K562 (cell line): ENCODE data around the gene DBF4B. TPM values are rescaled to one million over a fixed set of nuclear protein-coding genes. Genes with fewer than 3 reads are reported as not detected.

ENCODE experiments used
- ATAC-seq: fragments of 200-7000 bp; cut with Tn5 transposase; 3 replicates; pipeline ENCODE4 v1.9.1; 2020; ENCODE audit warnings: moderate library complexity
- BruUV-seq: library from RNA; stranded (reverse); fragments of 400-500 nt; replicated peaks from 2 replicates; lab custom pipeline; 2021; lab: Mats Ljungman, UMichigan
- CTCF ChIA-PET: fragments of 300-600 bp; formaldehyde crosslinking; extraction: SDS; loops from one replicate; lab custom pipeline; 2021; ENCODE audit warnings: low intra/inter-chr PET ratio; lab: Yijun Ruan, JAX
- POLR2A ChIA-PET: fragments of 300-600, 350-650 bp; sonication (Branson Sonifier 250); formaldehyde crosslinking; extraction: SDS; loops from one replicate; lab custom pipeline; 2021; ENCODE audit warnings: antibody characterized with exemption, inconsistent platforms; lab: Yijun Ruan, JAX
- DNase-seq, 4 experiments: peaks; one replicate each; pipeline versions ENCODE4 v3.0.0 to v3.0.0-alpha.2; 2011 to 2018; ENCODE audit warnings: low spot score in 3 of 4, mixed read lengths in 3 of 4; ENCODE audit errors: extremely low read depth in 1 of 4
- FAIRE-seq: peaks from 2 replicates; lab custom pipeline; 2011; peaks lifted over from hg19 to GRCh38; lab: Jason Lieb, UNC
- H2AFZ ChIP-seq: 2 replicates; pipeline ENCODE4 v1.6.0; 2011; ENCODE audit warnings: low read depth, low read length, control low read depth, inconsistent platforms
- H3K27ac ChIP-seq: fragments of 200-600 bp; 3 replicates; pipeline ENCODE4 v1.8.0; 2011; ENCODE audit warnings: low read depth, mild to moderate bottlenecking, control low read depth, inconsistent platforms, low read length, moderate library complexity, mixed read lengths; ENCODE audit errors: extremely low read depth
- H3K27me3 ChIP-seq, 2 experiments: fragments of 300-600 bp in 1 of 2; 2 replicates in 1 of 2; 3 replicates in 1 of 2; pipeline versions ENCODE4 v1.6.0 to v1.8.0; 2011; ENCODE audit warnings: inconsistent platforms in 2 of 2, low read length in 2 of 2, mild to moderate bottlenecking in 1 of 2, mixed read lengths in 1 of 2, moderate library complexity in 1 of 2; ENCODE audit not compliant: control insufficient read depth in 2 of 2, insufficient read depth in 2 of 2
- H3K36me3 ChIP-seq: fragments of 300-600 bp; 3 replicates; pipeline ENCODE4 v1.8.0; 2011; ENCODE audit warnings: mild to moderate bottlenecking, low read length, inconsistent platforms; ENCODE audit not compliant: control insufficient read depth, insufficient read depth
- H3K4me1 ChIP-seq, 2 experiments: fragments of 200-600 bp in 1 of 2; replicated peaks in 1 of 2; 2 replicates in 1 of 2; 3 replicates in 1 of 2; pipeline versions ENCODE4 v1.5.1 to v1.8.0; 2011; ENCODE audit warnings: inconsistent platforms in 2 of 2, low read length in 2 of 2, mild to moderate bottlenecking in 1 of 2, mixed read lengths in 1 of 2, moderate library complexity in 1 of 2; ENCODE audit not compliant: control insufficient read depth in 2 of 2, insufficient read depth in 2 of 2
- H3K4me2 ChIP-seq: 2 replicates; pipeline ENCODE4 v1.6.1; 2011; ENCODE audit warnings: low read length, control low read depth, inconsistent platforms, mixed read lengths; ENCODE audit not compliant: insufficient read depth
- H3K4me3 ChIP-seq: fragments of 200-600 bp; sonication (generic), shearing (Covaris generic); 2 replicates; pipeline ENCODE4 v1.5.1; 2016; ENCODE audit warnings: control low read depth, inconsistent platforms
- H3K79me2 ChIP-seq: fragments of 200-600 bp; 3 replicates; pipeline ENCODE4 v1.8.0; 2011; ENCODE audit warnings: low read length, inconsistent platforms; ENCODE audit not compliant: control insufficient read depth, insufficient read depth
- H3K9ac ChIP-seq, 2 experiments: 2 replicates each; pipeline versions ENCODE4 v1.6.0 to v1.6.1; 2011; ENCODE audit warnings: low read depth in 2 of 2, low read length in 2 of 2, control low read depth in 1 of 2, inconsistent platforms in 1 of 2, mild to moderate bottlenecking in 1 of 2, mixed read lengths in 1 of 2; ENCODE audit not compliant: insufficient read depth in 1 of 2
- H3K9me1 ChIP-seq: one replicate; pipeline ENCODE4 v1.6.0; 2011; ENCODE audit warnings: inconsistent platforms, mild to moderate bottlenecking, low read length, moderate library complexity; ENCODE audit not compliant: control insufficient read depth, insufficient read depth
- H3K9me3 ChIP-seq: replicated peaks from 2 replicates; pipeline ENCODE4 v1.5.1; 2011; ENCODE audit warnings: low read depth, low read length, inconsistent platforms; ENCODE audit not compliant: control insufficient read depth, insufficient read depth
- H4K20me1 ChIP-seq: replicated peaks from 2 replicates; pipeline ENCODE4 v1.6.1; 2011; ENCODE audit warnings: low read length, inconsistent platforms, mixed read lengths; ENCODE audit not compliant: control insufficient read depth, insufficient read depth
- ADNP ChIP-seq: fragments of 200-800 bp; sonication (Bioruptor generic); IDR thresholded peaks from 2 replicates; pipeline ENCODE4 v1.6.1; 2016; ENCODE audit warnings: missing genetic modification characterization, missing compliant biosample characterization
- ATF2 ChIP-seq: sonication (generic); formaldehyde crosslinking; IDR thresholded peaks from 2 replicates; pipeline ENCODE4 v1.8.1; 2022; ENCODE audit warnings: missing genetic modification reagents
- CBX2 ChIP-seq: fragments of 200-600 bp; sonication (generic); IDR thresholded peaks from one replicate; pipeline ENCODE4 v1.6.1; 2012; ENCODE audit warnings: mild to moderate bottlenecking, low read length, inconsistent platforms; ENCODE audit not compliant: insufficient read depth, poor library complexity, severe bottlenecking
- CHCHD3 ChIP-seq: fragments of 250-450 bp; sonication (Bioruptor Pico); IDR thresholded peaks from 2 replicates; pipeline ENCODE4 v2.1.2; 2022; ENCODE audit warnings: mild to moderate bottlenecking
- FIP1L1 ChIP-seq: fragments of 200-400 bp; formaldehyde crosslinking; IDR thresholded peaks from 2 replicates; pipeline ENCODE4 v1.6.1; 2018; ENCODE audit warnings: mild to moderate bottlenecking, low read depth, low read length; ENCODE audit not compliant: poor library complexity, severe bottlenecking
- KDM4B ChIP-seq, 2 experiments: fragments of 450-650 bp in 1 of 2; sonication (generic) in 1 of 2; IDR thresholded peaks; 2 replicates each; pipeline ENCODE4 v1.6.1; 2016 to 2017; ENCODE audit warnings: borderline replicate concordance in 2 of 2, antibody characterized with exemption in 1 of 2, low read depth in 1 of 2, mild to moderate bottlenecking in 1 of 2
- NFXL1 ChIP-seq: fragments of 450-650 bp; formaldehyde crosslinking; IDR thresholded peaks from 2 replicates; pipeline ENCODE4 v1.4.0; 2021; ENCODE audit warnings: mild to moderate bottlenecking
- PHF20 ChIP-seq: fragments of 450-650 bp; IDR thresholded peaks from 2 replicates; pipeline ENCODE4 v1.6.1; 2018; ENCODE audit not compliant: partially characterized antibody
- PHF8 ChIP-seq: fragments of 200-600 bp; sonication (generic); IDR thresholded peaks from 2 replicates; pipeline ENCODE4 v1.6.1; 2012; ENCODE audit warnings: mixed run types, mild to moderate bottlenecking, inconsistent platforms, low read length, moderate library complexity, borderline replicate concordance
- RAD51 ChIP-seq: fragments of 450-650 bp; IDR thresholded peaks from 2 replicates; pipeline ENCODE4 v1.7.1; 2016; ENCODE audit warnings: low read depth, mild to moderate bottlenecking, borderline replicate concordance
- ZNF23 ChIP-seq: fragments of 250-450 bp; sonication (Bioruptor Pico); IDR thresholded peaks from 2 replicates; pipeline ENCODE4 v1.4.0; 2020; ENCODE audit warnings: mild to moderate bottlenecking
- ZNF436 ChIP-seq: fragments of 250-450, 450-650 bp; sonication (Bioruptor Pico); formaldehyde crosslinking; IDR thresholded peaks from 2 replicates; pipeline ENCODE4 v1.7.0; 2020; ENCODE audit warnings: mild to moderate bottlenecking
- WGBS: fragments of 100-300 bp; shearing (Covaris generic); methylation state at CpG from one replicate; pipeline ENCODE4 v1.1.6; 2016; ENCODE audit warnings: low coverage, mixed read lengths; ENCODE audit not compliant: insufficient coverage; ENCODE audit errors: missing lambda C conversion rate; 5-methylcytosine and 5-hydroxymethylcytosine counted together
- in situ Hi-C: fragments of 300-500 bp; cut with MboI; formaldehyde crosslinking; loops from 4 replicates; pipeline ENCODE4 v1.15.0; 2018; ENCODE audit warnings: inconsistent platforms, mixed read lengths
- intact Hi-C: fragments of 100-400 bp; cut with micrococcal nuclease; formaldehyde crosslinking; loops from 2 replicates; pipeline ENCODE4 v1.14.2; 2022
- polyA plus RNA-seq, 8 experiments: library from polyadenylated mRNA; depleted of rRNA in 4 of 8; stranded (reverse) in 5 of 8; unstranded in 3 of 8; fragments of >200 nt; fragmentation: Nextera tagmentation in 2 of 8; fragmentation: Illumina TruSeq in 1 of 8; extraction: Ambion mirVana in 2 of 8; extraction: Trizol in 1 of 8; gene quantifications; 2 replicates each; pipeline versions ENCODE4 v1.2.1 to v1.2.3, GENCODE V29; 2011 to 2014; ENCODE audit warnings: inconsistent platforms in 1 of 8, missing spikeins in 1 of 8
- total RNA-seq, 7 experiments: library from RNA; depleted of rRNA in 6 of 7; stranded (reverse); fragments of >200 nt in 6 of 7; fragmentation: Illumina TruSeq in 2 of 7; extraction: Trizol in 2 of 7; gene quantifications; 2 replicates each; pipeline versions ENCODE4 v1.2.1 to v1.2.3, GENCODE V29; 2011 to 2021; ENCODE audit warnings: low replicate concordance in 1 of 7
- TF ChIP-seq, protein P1 (sequence below): fragments of 450-650 bp; IDR thresholded peaks from 2 replicates; pipeline ENCODE4 v1.7.0; 2016; ENCODE audit warnings: borderline replicate concordance
- TF ChIP-seq, protein P2 (sequence below): fragments of 450-650 bp; IDR thresholded peaks from 2 replicates; pipeline ENCODE4 v1.6.1; 2014; ENCODE audit warnings: low read depth, mild to moderate bottlenecking, moderate library complexity, borderline replicate concordance
- TF ChIP-seq, protein P3 (sequence below): fragments of 450-650 bp; IDR thresholded peaks from one replicate; pipeline ENCODE4 v1.6.1; 2018; ENCODE audit warnings: mild to moderate bottlenecking, moderate library complexity; ENCODE audit not compliant: partially characterized antibody

DBF4B gene
- total and polyA plus RNA-seq, 9 of the 15 experiments (the other 6 are each of a cell fraction or from before 2014, with no cell fraction given) = 2.5 to 26.9 (median 14.6) TPM

GRCh38 chr17:44663095-44663494, 45.4 kb upstream of the DBF4B start:
- CTCF ChIA-PET = no interaction called here
- Histone ChIP-seq H3K9me1 (no peaks in the 10 kb centered on the region), H3K4me2 (no peak overlapping the region), H3K27me3 (peaks cover 0 to 2% of the 10 kb centered on the region in 2 experiments; a peak in 1 of 5 replicates), H3K36me3 (no peaks in the 10 kb centered on the region), H3K4me3 (no peak overlapping the region), H3K79me2 (no peaks in the 10 kb centered on the region), H3K9ac (no peak overlapping the region), H2AFZ (no peak overlapping the region), H3K9me3 (no peaks in the 10 kb centered on the region), H4K20me1 (no peaks in the 10 kb centered on the region), H3K27ac (no peak overlapping the region), H3K4me1 (no peaks in the 10 kb centered on the region; a peak in 1 of 5 replicates)
- WGBS = 14% methylated on average over 1 of the region's 1 CpG
- no peak for DNase-seq
- no peak for FAIRE-seq
- POLR2A ChIA-PET = no interaction called here
- TF ChIP-seq, protein P1, sequence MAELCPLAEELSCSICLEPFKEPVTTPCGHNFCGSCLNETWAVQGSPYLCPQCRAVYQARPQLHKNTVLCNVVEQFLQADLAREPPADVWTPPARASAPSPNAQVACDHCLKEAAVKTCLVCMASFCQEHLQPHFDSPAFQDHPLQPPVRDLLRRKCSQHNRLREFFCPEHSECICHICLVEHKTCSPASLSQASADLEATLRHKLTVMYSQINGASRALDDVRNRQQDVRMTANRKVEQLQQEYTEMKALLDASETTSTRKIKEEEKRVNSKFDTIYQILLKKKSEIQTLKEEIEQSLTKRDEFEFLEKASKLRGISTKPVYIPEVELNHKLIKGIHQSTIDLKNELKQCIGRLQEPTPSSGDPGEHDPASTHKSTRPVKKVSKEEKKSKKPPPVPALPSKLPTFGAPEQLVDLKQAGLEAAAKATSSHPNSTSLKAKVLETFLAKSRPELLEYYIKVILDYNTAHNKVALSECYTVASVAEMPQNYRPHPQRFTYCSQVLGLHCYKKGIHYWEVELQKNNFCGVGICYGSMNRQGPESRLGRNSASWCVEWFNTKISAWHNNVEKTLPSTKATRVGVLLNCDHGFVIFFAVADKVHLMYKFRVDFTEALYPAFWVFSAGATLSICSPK = no peak
- TF ChIP-seq PHF20 (no peak), ADNP (tag) (no peak), KDM4B (IDR thresholded peaks at IDR 0.05; ENCODE audit: borderline replicate concordance in 2 of 2, low read depth in 1 of 2) (no peak), FIP1L1 (no peak), PHF8 (no peak), NFXL1 (CRISPR knock-in tag) (no peak), RAD51 (no peak), ZNF436 (CRISPR knock-in tag) (no peak), CBX2 (no peak), CHCHD3 (no peak), ATF2 (CRISPR knock-in tag) (no peak), ZNF23 (CRISPR knock-in tag) (no peak)
- TF ChIP-seq, protein P2, sequence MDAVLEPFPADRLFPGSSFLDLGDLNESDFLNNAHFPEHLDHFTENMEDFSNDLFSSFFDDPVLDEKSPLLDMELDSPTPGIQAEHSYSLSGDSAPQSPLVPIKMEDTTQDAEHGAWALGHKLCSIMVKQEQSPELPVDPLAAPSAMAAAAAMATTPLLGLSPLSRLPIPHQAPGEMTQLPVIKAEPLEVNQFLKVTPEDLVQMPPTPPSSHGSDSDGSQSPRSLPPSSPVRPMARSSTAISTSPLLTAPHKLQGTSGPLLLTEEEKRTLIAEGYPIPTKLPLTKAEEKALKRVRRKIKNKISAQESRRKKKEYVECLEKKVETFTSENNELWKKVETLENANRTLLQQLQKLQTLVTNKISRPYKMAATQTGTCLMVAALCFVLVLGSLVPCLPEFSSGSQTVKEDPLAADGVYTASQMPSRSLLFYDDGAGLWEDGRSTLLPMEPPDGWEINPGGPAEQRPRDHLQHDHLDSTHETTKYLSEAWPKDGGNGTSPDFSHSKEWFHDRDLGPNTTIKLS = no peak
- TF ChIP-seq, protein P3, sequence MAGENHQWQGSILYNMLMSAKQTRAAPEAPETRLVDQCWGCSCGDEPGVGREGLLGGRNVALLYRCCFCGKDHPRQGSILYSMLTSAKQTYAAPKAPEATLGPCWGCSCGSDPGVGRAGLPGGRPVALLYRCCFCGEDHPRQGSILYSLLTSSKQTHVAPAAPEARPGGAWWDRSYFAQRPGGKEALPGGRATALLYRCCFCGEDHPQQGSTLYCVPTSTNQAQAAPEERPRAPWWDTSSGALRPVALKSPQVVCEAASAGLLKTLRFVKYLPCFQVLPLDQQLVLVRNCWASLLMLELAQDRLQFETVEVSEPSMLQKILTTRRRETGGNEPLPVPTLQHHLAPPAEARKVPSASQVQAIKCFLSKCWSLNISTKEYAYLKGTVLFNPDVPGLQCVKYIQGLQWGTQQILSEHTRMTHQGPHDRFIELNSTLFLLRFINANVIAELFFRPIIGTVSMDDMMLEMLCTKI = no peak
- no peak for ATAC-seq
- BruUV-seq = no TSS peak
- intact Hi-C loops (no loop called here), in situ Hi-C loops (no loop called here)
